ENCODE measurements around the gene OR10R2.
"Not testable (repeated sequence)": the region's sequence is repeated elsewhere in the genome, so short reads cannot be mapped to it uniquely, and the experiment has no call there.

The OR10R2 gene

GRCh38 chr1:158471920-158472319, at the start of gene OR10R2:
OR10R2 (plus strand) TSS chr1:158472220; CDS start chr1:158472326, 106 bp downstream.
- no peak for DNase-seq

GRCh38 chr1:158425027-158425426, 47.0 kb upstream of the OR10R2 start:
- DNase-seq = no peak

GRCh38 chr1:158426137-158426536, 45.9 kb upstream of the OR10R2 start, which contains the start of gene OR10K2:
OR10K2 (minus strand) TSS chr1:158426237; CDS start chr1:158420866, 5,371 bp downstream.
- DNase-seq = no peak

- not testable (repeated sequence) for DNase-seq
Measured at GRCh38 chr1:158430163-158430562, 41.9 kb upstream of the OR10R2 start.

- no peak for DNase-seq
Measured at GRCh38 chr1:158434741-158435140, 37.3 kb upstream of the OR10R2 start.

- no peak for DNase-seq
Measured at GRCh38 chr1:158445376-158445775, 26.6 kb upstream of the OR10R2 start.

GRCh38 chr1:158454537-158454936, 17.5 kb upstream of the OR10R2 start:
- DNase-seq = no peak

- no peak for DNase-seq
Measured at GRCh38 chr1:158457246-158457645, 14.8 kb upstream of the OR10R2 start.

GRCh38 chr1:158458263-158458662, 13.8 kb upstream of the OR10R2 start:
- DNase-seq = no peak

GRCh38 chr1:158461534-158461933, 10.5 kb upstream of the OR10R2 start, which contains the start of gene OR10K1:
OR10K1 (plus strand) TSS chr1:158461834; CDS start chr1:158465562, 3,728 bp downstream.
- no peak for DNase-seq

- no peak for DNase-seq
Measured at GRCh38 chr1:158485455-158485854, 13.4 kb downstream of the OR10R2 start.

- DNase-seq = no peak
Measured at GRCh38 chr1:158491316-158491715, 19.3 kb downstream of the OR10R2 start.

GRCh38 chr1:158493054-158493453, 21.0 kb downstream of the OR10R2 start:
- no peak for DNase-seq

GRCh38 chr1:158494796-158495195, 22.8 kb downstream of the OR10R2 start:
- DNase-seq = no peak

- no peak for DNase-seq
Measured at GRCh38 chr1:158496374-158496773, 24.4 kb downstream of the OR10R2 start.

- no peak for DNase-seq
Measured at GRCh38 chr1:158506369-158506987, 34.5 kb downstream of the OR10R2 start.

GRCh38 chr1:158507511-158507910, 35.5 kb downstream of the OR10R2 start:
- DNase-seq = no peak

- no peak for DNase-seq
Measured at GRCh38 chr1:158509471-158510156, 37.6 kb downstream of the OR10R2 start.

- no peak for DNase-seq
Measured at GRCh38 chr1:158516966-158517365, 44.9 kb downstream of the OR10R2 start.

- DNase-seq = no peak
Measured at GRCh38 chr1:158520021-158520420, 48.0 kb downstream of the OR10R2 start.

GRCh38 chr1:158520955-158521665, 49.1 kb downstream of the OR10R2 start:
- no peak for DNase-seq

- no peak for DNase-seq
Measured at GRCh38 chr1:158521666-158522058, 49.6 kb downstream of the OR10R2 start.

- no peak for DNase-seq
Measured at GRCh38 chr1:158527190-158527815, 55.3 kb downstream of the OR10R2 start.

All from NCI-H524 (cell line).